ENCODE data around the gene AREL1. TPM values are rescaled to one million over a fixed set of nuclear protein-coding genes. Genes with fewer than 3 reads are reported as not detected.

Gene AREL1
- total and polyA plus RNA-seq, 9 donors = 13.9 to 23.4 (median 18.5) TPM

- Histone ChIP-seq H3K4me1 (ENCODE audit: control insufficient read depth, insufficient read depth, low read length) (peaks cover 13% of the 10 kb centered on the region), H3K36me3 (ENCODE audit: control insufficient read depth, insufficient read depth, low read length) (peaks cover 14% of the 10 kb centered on the region), H3K27ac (ENCODE audit: low read length) (no peak overlapping the region), H3K9me3 (replicated peaks; ENCODE audit: control insufficient read depth, low read depth, low read length) (no peaks in the 10 kb centered on the region), H3K4me3 (ENCODE audit: low read length) (no peak overlapping the region), H3K27me3 (ENCODE audit: control insufficient read depth, insufficient read depth, low read length) (no peaks in the 10 kb centered on the region)
- 58% methylated on average over 4 of the region's 4 CpGs for WGBS (ENCODE audit: insufficient coverage)
- DNase-seq = no peak
Measured at GRCh38 chr14:74652541-74652940, 60.3 kb downstream of the AREL1 start.

DNA sequence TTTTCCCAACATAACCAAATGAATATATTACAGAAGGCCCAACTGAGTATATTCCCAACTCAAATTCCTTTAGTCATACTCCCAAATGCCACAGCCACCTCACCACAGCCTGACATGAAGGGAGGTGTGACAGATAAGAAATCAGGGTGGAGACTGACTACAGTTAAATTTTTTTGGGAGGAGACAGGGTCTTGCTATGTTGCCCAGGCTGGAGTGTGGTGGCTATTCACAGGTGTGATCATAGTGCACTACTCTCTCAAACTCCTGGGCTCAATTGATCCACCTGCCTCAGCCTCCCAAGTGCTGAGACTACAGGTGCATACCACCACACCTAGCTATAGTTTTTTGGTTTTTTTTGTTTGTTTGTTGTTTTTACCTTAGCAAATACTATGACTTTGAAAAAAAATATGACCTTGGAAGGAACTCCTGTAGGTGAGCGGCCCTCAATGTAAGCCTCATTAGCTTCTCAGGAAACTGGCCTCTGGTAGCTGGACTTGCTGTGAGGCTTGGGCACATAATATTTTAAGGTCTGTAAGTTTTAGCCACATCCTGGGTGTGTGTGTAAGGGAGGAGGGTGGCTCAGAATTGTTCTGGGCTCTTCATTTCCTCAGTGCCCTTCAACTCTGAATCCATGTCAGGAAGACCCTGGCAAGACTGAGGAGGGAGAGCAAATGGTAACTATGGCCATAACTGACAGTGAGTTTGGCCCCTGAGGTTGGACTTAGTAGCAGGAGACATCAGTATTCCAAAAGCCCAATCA lies 61.8 kb downstream of the AREL1 start:
- no peak overlapping the region for H3K4me3 ChIP-seq (ENCODE audit: low read length)
- no peaks in the 10 kb centered on the region for H3K27me3 ChIP-seq (ENCODE audit: control insufficient read depth, insufficient read depth, low read length)
- H3K27ac ChIP-seq (ENCODE audit: low read length) = no peak overlapping the region
- 83% methylated on average over 1 of the region's 1 CpG for WGBS (ENCODE audit: insufficient coverage)
- H3K36me3 ChIP-seq (ENCODE audit: control insufficient read depth, insufficient read depth, low read length) = peaks cover 2% of the 10 kb centered on the region
- H3K4me1 ChIP-seq (ENCODE audit: control insufficient read depth, insufficient read depth, low read length) = peaks cover 20% of the 10 kb centered on the region
- no peaks in the 10 kb centered on the region for H3K9me3 ChIP-seq (replicated peaks; ENCODE audit: control insufficient read depth, low read depth, low read length)
- DNase-seq = no peak

GRCh38 chr14:74649673-74650072 lies 63.2 kb downstream of the AREL1 start:
- Histone ChIP-seq H3K36me3 (ENCODE audit: control insufficient read depth, insufficient read depth, low read length) (peaks cover 2% of the 10 kb centered on the region), H3K9me3 (replicated peaks; ENCODE audit: control insufficient read depth, low read depth, low read length) (no peaks in the 10 kb centered on the region), H3K4me3 (ENCODE audit: low read length) (no peak overlapping the region), H3K27me3 (ENCODE audit: control insufficient read depth, insufficient read depth, low read length) (no peaks in the 10 kb centered on the region), H3K27ac (ENCODE audit: low read length) (no peak overlapping the region), H3K4me1 (ENCODE audit: control insufficient read depth, insufficient read depth, low read length) (peaks cover 26% of the 10 kb centered on the region)
- WGBS (ENCODE audit: insufficient coverage) = 33% methylated on average over 1 of the region's 2 CpGs
- DNase-seq = no peak

DNA sequence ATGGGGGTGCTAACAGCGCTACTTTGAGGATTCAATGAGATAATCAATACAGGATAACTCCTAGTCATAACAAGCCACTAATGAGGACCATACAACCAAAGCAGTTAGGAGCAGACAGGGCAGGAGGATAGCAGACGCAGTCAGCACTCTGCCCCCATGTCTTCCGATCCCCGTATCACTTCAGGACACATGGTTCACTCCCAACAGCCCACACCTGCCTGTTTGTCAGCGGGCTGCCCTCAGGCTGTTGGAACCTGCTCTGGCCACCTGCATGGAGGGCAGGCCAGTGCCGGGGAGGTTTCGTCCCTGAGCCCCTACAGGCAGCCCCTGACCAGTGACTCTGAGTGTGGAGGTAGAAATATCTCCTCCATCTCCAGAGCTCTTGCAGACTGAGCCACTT lies 63.7 kb downstream of the AREL1 start:
- Histone ChIP-seq H3K36me3 (ENCODE audit: control insufficient read depth, insufficient read depth, low read length) (peaks cover 2% of the 10 kb centered on the region), H3K4me1 (ENCODE audit: control insufficient read depth, insufficient read depth, low read length) (peaks cover 29% of the 10 kb centered on the region), H3K9me3 (replicated peaks; ENCODE audit: control insufficient read depth, low read depth, low read length) (no peaks in the 10 kb centered on the region), H3K4me3 (ENCODE audit: low read length) (no peak overlapping the region), H3K27ac (ENCODE audit: low read length) (no peak overlapping the region), H3K27me3 (ENCODE audit: control insufficient read depth, insufficient read depth, low read length) (no peaks in the 10 kb centered on the region)
- no peak for DNase-seq
- WGBS (ENCODE audit: insufficient coverage) = 44% methylated on average over 3 of the region's 7 CpGs

DNA sequence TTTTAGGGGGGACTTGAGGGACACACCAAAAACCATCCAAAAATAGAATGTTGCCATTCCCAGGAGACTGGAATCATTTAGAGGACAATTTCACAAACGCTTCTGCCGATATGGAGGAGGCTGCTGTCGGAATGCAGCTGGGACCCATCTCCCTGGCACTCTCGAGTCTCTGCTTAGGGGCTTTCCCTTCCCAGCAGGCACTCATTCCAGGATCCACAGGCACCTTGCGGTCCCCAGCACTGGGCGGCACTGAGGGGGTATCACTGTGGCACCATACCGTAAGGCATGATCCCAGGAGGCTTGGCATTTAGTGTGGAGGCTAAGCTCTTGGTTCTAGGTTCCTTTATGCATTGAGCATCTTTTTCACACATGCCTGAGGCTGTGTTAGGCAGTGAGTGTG lies 64.3 kb downstream of the AREL1 start:
- H3K9me3 ChIP-seq (replicated peaks; ENCODE audit: control insufficient read depth, low read depth, low read length) = no peaks in the 10 kb centered on the region
- DNase-seq = no peak
- H3K4me3 ChIP-seq (ENCODE audit: low read length) = no peak overlapping the region
- H3K36me3 ChIP-seq (ENCODE audit: control insufficient read depth, insufficient read depth, low read length) = peaks cover 2% of the 10 kb centered on the region
- peaks cover 29% of the 10 kb centered on the region for H3K4me1 ChIP-seq (ENCODE audit: control insufficient read depth, insufficient read depth, low read length)
- 31% methylated on average over 6 of the region's 7 CpGs for WGBS (ENCODE audit: insufficient coverage)
- no peaks in the 10 kb centered on the region for H3K27me3 ChIP-seq (ENCODE audit: control insufficient read depth, insufficient read depth, low read length)
- no peak overlapping the region for H3K27ac ChIP-seq (ENCODE audit: low read length)

DNA sequence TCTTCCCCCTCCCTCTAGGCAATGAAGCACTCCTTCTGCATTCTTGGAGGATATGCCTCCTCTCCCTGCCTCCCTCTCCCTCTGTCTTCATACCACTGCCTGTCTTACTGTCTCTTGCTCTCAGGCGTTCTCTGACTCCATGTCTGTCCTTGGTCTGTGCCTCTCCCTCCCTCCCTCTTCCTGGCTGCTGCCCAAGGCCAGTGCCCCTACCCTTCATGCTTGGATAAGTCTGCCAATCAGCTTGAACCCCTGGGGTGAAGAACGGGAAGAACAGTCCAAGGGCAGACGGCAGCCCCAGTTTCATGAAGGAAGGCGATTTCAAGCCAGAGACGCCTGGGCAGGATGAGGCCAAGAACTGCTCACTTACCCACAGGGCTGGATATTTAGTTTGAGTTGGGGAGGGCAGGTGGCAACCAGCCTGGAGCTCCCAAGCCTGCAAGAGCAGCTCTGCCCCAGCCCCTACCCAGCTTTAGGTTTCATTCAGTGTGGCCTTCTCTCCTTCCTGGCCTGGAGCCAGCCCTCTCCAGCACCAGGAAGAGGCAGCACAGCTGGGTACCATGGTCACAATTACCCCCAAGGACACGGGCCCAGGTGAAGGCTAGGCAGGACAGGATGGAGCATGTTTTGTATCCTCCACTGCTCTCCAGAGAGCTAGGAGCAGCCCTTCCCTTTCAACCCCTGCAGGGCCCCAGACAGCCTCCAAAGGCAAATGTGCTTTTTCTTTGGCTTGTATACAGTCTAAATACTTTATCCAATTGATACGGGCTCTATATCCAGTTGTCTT lies 65.0 kb downstream of the AREL1 start:
- H3K27me3 ChIP-seq (ENCODE audit: control insufficient read depth, insufficient read depth, low read length) = no peaks in the 10 kb centered on the region
- no peak overlapping the region for H3K4me3 ChIP-seq (ENCODE audit: low read length)
- 15% methylated on average over 5 of the region's 7 CpGs for WGBS (ENCODE audit: insufficient coverage)
- H3K36me3 ChIP-seq (ENCODE audit: control insufficient read depth, insufficient read depth, low read length) = no peaks in the 10 kb centered on the region
- no peaks in the 10 kb centered on the region for H3K9me3 ChIP-seq (replicated peaks; ENCODE audit: control insufficient read depth, low read depth, low read length)
- no peak overlapping the region for H3K27ac ChIP-seq (ENCODE audit: low read length)
- peaks cover 29% of the 10 kb centered on the region for H3K4me1 ChIP-seq (ENCODE audit: control insufficient read depth, insufficient read depth, low read length)
- no peak for DNase-seq

DNA sequence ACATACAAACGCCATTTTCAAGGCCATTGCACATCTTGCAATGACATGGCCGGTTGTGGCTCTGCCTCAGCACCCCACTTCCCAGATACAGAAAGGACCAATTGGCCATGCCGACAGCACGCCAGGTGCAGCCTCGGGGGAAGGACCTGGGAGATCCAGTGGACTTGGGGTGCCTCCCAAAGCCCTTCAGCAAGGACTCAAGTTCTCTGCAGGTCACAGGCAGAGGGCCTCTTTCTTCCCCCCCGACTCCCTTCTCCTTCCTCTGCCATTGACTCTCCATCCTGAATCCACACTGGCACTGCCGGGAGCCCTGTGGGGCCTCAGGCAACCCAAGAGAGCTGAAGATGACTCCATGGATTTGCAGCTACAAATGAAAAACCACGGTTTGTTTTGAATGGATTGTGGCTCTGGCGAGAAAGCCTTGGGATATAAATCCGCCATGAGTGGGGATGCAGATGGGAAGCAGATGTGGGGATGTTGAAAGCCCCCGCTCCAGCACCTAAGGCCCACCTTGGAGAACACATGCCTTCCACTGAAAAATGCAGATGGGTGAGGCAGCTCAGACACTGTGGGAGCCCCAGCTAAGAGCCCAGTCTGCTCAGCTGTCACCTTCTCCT lies 65.7 kb downstream of the AREL1 start:
- no peak overlapping the region for H3K27ac ChIP-seq (ENCODE audit: low read length)
- DNase-seq = no peak
- H3K36me3 ChIP-seq (ENCODE audit: control insufficient read depth, insufficient read depth, low read length) = no peaks in the 10 kb centered on the region
- no peaks in the 10 kb centered on the region for H3K27me3 ChIP-seq (ENCODE audit: control insufficient read depth, insufficient read depth, low read length)
- 54% methylated on average over 8 of the region's 11 CpGs for whole genome bisulfite sequencing (ENCODE audit: insufficient coverage)
- H3K4me1 ChIP-seq (ENCODE audit: control insufficient read depth, insufficient read depth, low read length) = peaks cover 32% of the 10 kb centered on the region
- no peak overlapping the region for H3K4me3 ChIP-seq (ENCODE audit: low read length)
- no peaks in the 10 kb centered on the region for H3K9me3 ChIP-seq (replicated peaks; ENCODE audit: control insufficient read depth, low read depth, low read length)

DNA sequence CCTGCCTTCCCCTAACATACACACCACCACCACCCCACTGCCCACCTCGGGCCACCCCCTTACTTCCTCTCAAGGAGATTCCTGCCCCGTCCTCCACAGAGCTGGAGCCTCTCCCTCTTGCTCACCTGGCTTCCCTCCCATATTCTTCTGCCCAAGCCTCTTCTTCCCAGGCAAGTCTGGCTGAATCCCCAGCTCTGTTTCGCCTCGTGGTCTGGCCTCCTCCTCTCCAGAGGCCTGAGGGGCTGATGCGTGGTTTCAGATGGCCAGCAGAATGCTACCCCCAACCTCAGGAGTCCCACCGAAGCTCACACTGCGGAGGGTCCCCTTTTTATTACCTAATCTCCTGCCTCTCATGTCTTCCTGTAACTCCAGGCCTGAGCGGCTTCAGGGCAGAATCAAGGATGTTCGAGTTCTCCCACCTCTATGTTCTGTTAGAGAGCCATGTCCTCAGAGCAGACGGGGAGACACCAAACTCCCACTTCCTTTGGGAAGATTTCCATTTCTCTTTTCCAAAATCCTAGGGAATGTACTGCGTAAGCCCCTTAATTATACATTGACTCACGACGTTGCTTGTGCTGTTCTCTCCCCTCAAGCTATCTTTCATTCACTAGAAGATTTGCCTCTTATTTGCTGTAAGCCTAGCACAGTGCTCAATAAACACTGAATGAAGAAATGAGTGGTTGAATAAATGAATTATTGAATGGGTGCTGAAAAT lies 67.0 kb downstream of the AREL1 start:
- H3K9me3 ChIP-seq (replicated peaks; ENCODE audit: control insufficient read depth, low read depth, low read length) = no peaks in the 10 kb centered on the region
- peaks cover 44% of the 10 kb centered on the region for H3K4me1 ChIP-seq (ENCODE audit: control insufficient read depth, insufficient read depth, low read length)
- H3K4me3 ChIP-seq (ENCODE audit: low read length) = no peak overlapping the region
- H3K36me3 ChIP-seq (ENCODE audit: control insufficient read depth, insufficient read depth, low read length) = no peaks in the 10 kb centered on the region
- no peaks in the 10 kb centered on the region for H3K27me3 ChIP-seq (ENCODE audit: control insufficient read depth, insufficient read depth, low read length)
- 44% methylated on average over 10 of the region's 13 CpGs for WGBS (ENCODE audit: insufficient coverage)
- peak; percentile 73 for DNase-seq
- peak overlapping the region; percentile 43 for H3K27ac ChIP-seq (ENCODE audit: low read length)

GRCh38 chr14:74645244-74645643 lies 67.6 kb downstream of the AREL1 start:
- DNase-seq = no peak
- Histone ChIP-seq H3K9me3 (replicated peaks; ENCODE audit: control insufficient read depth, low read depth, low read length) (no peaks in the 10 kb centered on the region), H3K27ac (ENCODE audit: low read length) (peak overlapping the region; percentile 43), H3K4me1 (ENCODE audit: control insufficient read depth, insufficient read depth, low read length) (peaks cover 48% of the 10 kb centered on the region), H3K27me3 (ENCODE audit: control insufficient read depth, insufficient read depth, low read length) (no peaks in the 10 kb centered on the region), H3K4me3 (ENCODE audit: low read length) (no peak overlapping the region), H3K36me3 (ENCODE audit: control insufficient read depth, insufficient read depth, low read length) (no peaks in the 10 kb centered on the region)
- 76% methylated on average over 3 of the region's 5 CpGs for WGBS (ENCODE audit: insufficient coverage)
